Measurements from ENCODE around the gene TAF4. TPM values are rescaled to one million over a fixed set of nuclear protein-coding genes. Genes with fewer than 3 reads are reported as not detected.

Gene TAF4
- total and polyA plus RNA-seq, 2 of the 13 experiments (the other 11 are each of a cell fraction or from before 2014, with no cell fraction given): 5.9 to 12.0 TPM

DNA sequence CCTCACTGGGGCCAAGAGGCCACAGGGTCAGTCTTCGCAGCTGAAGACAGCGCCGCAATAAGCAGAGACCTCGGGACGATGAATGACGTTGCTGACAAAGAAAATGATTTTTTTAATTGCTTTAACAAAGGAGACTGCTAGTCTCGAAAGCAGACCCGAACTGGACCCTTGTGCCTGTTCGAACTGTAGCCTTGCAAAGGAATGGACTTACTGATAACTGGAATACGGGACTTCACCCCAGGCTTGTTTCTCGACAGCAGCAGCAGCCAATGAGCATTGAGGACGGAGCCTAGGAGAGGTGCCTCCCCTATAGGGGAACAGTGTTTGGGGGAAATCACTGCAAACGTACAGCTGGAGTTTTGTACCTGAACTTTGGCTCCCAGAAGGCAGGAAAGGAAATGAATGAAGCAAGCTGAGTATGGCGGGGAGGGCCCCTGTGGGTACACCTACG is 1.3 kb upstream of the TAF4 start (continued):
- TF ChIP-seq FOXA1 (IDR thresholded peaks at IDR 0.05) (no peak), FOXA1 (CRISPR knock-in tag; IDR thresholded peaks at IDR 0.05) (no peak), ATF7 (IDR thresholded peaks at IDR 0.05) (no peak), ATF7 (CRISPR knock-in tag; IDR thresholded peaks at IDR 0.05) (no peak), GABPA (IDR thresholded peaks at IDR 0.05; ENCODE audit: low read depth, low read length) (no peak), GABPA (CRISPR knock-in tag; IDR thresholded peaks at IDR 0.05; ENCODE audit: low read depth) (peak; percentile 53; the same call in 1 of the 2 replicates), ATRX (CRISPR knock-in tag; IDR thresholded peaks at IDR 0.05; ENCODE audit: borderline replicate concordance) (no peak), GATAD2A (CRISPR knock-in tag; IDR thresholded peaks at IDR 0.05) (peak; percentile 75), HIVEP1 (CRISPR knock-in tag; IDR thresholded peaks at IDR 0.05) (peak; percentile 65; the same call in 1 of the 2 replicates), SIN3A (IDR thresholded peaks at IDR 0.05; ENCODE audit: borderline replicate concordance, low read depth, low read length) (peak; percentile 76), MAZ (IDR thresholded peaks at IDR 0.05; ENCODE audit: borderline replicate concordance, low read depth, low read length) (0 out of 2 replicates have a peak, but pooled peaks have one; percentile 55), MAZ (CRISPR knock-in tag; IDR thresholded peaks at IDR 0.05; ENCODE audit: low read depth) (0 out of 2 replicates have a peak, but pooled peaks have one; percentile 33), SCMH1 (CRISPR knock-in tag; IDR thresholded peaks at IDR 0.05; ENCODE audit: borderline replicate concordance) (no peak), RFXANK (CRISPR knock-in tag; IDR thresholded peaks at IDR 0.05) (no peak), NCOA2 (CRISPR knock-in tag; IDR thresholded peaks at IDR 0.05) (peak; percentile 69), HDAC2 (CRISPR knock-in tag; IDR thresholded peaks at IDR 0.05) (peak; percentile 94), ZNF431 (CRISPR knock-in tag; IDR thresholded peaks at IDR 0.05; ENCODE audit: borderline replicate concordance, low read depth) (no peak), ZNF510 (CRISPR knock-in tag; IDR thresholded peaks at IDR 0.05; ENCODE audit: low read depth) (no peak; the same call in 1 of the 2 replicates), ATM (IDR thresholded peaks at IDR 0.05; ENCODE audit: borderline replicate concordance) (no peak), NR3C1 (CRISPR knock-in tag; IDR thresholded peaks at IDR 0.05) (no peak), KAT7 (CRISPR knock-in tag; IDR thresholded peaks at IDR 0.05; ENCODE audit: borderline replicate concordance) (no peak), CREB3 (CRISPR knock-in tag; IDR thresholded peaks at IDR 0.05) (no peak), NR2F1 (CRISPR knock-in tag; IDR thresholded peaks at IDR 0.05) (0 out of 4 replicates have a peak, but pooled peaks of 1 of the 2 experiments have one; percentile 22), CAMTA2 (CRISPR knock-in tag; IDR thresholded peaks at IDR 0.05; ENCODE audit: borderline replicate concordance) (no peak), ZNF839 (CRISPR knock-in tag; IDR thresholded peaks at IDR 0.05; ENCODE audit: borderline replicate concordance) (no peak), ZNF724P (CRISPR knock-in tag; IDR thresholded peaks at IDR 0.05; ENCODE audit: borderline replicate concordance) (no peak)
- TF ChIP-seq, protein P1, sequence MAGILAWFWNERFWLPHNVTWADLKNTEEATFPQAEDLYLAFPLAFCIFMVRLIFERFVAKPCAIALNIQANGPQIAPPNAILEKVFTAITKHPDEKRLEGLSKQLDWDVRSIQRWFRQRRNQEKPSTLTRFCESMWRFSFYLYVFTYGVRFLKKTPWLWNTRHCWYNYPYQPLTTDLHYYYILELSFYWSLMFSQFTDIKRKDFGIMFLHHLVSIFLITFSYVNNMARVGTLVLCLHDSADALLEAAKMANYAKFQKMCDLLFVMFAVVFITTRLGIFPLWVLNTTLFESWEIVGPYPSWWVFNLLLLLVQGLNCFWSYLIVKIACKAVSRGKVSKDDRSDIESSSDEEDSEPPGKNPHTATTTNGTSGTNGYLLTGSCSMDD (CRISPR knock-in tag; IDR thresholded peaks at IDR 0.05): no peak
- TF ChIP-seq, protein P2, sequence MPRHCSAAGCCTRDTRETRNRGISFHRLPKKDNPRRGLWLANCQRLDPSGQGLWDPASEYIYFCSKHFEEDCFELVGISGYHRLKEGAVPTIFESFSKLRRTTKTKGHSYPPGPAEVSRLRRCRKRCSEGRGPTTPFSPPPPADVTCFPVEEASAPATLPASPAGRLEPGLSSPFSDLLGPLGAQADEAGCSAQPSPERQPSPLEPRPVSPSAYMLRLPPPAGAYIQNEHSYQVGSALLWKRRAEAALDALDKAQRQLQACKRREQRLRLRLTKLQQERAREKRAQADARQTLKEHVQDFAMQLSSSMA (CRISPR knock-in tag; IDR thresholded peaks at IDR 0.05): no peak
- TF ChIP-seq, protein P3, sequence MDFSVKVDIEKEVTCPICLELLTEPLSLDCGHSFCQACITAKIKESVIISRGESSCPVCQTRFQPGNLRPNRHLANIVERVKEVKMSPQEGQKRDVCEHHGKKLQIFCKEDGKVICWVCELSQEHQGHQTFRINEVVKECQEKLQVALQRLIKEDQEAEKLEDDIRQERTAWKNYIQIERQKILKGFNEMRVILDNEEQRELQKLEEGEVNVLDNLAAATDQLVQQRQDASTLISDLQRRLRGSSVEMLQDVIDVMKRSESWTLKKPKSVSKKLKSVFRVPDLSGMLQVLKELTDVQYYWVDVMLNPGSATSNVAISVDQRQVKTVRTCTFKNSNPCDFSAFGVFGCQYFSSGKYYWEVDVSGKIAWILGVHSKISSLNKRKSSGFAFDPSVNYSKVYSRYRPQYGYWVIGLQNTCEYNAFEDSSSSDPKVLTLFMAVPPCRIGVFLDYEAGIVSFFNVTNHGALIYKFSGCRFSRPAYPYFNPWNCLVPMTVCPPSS (IDR thresholded peaks at IDR 0.05): no peak

Data from HepG2 (cell line).